GM23248 (cell line): ENCODE results near the gene AHRR.

Experiments used
- EZH2 ChIP-seq: fragments of 200-600 bp; sonication (generic); IDR thresholded peaks from 2 replicates; pipeline ENCODE4 v1.6.1; 2018; ENCODE audit warnings: antibody characterized with exemption, mild to moderate bottlenecking; ENCODE audit not compliant: insufficient read depth, poor library complexity, severe bottlenecking
- EZH2phosphoT487 ChIP-seq: fragments of 200-600 bp; sonication (generic); IDR thresholded peaks from 2 replicates; pipeline ENCODE4 v1.6.1; 2018; ENCODE audit warnings: antibody characterized with exemption, moderate library complexity, mild to moderate bottlenecking, low read depth; ENCODE audit not compliant: insufficient read depth

GRCh38 chr5:407801-408268 lies 86.3 kb downstream of the AHRR start:
- TF ChIP-seq EZH2 (no peak), EZH2phosphoT487 (no peak)
